HG02943 (cell line): ENCODE data around the gene FNDC1.

ENCODE experiments used
- ATAC-seq: cut with Tn5 transposase; IDR thresholded peaks from one replicate; pipeline ENCODE4 v1.9.1; 2021; ENCODE audit warnings: mild to moderate bottlenecking, low read depth, moderate library complexity; ENCODE audit not compliant: unreplicated experiment

Gene FNDC1

DNA sequence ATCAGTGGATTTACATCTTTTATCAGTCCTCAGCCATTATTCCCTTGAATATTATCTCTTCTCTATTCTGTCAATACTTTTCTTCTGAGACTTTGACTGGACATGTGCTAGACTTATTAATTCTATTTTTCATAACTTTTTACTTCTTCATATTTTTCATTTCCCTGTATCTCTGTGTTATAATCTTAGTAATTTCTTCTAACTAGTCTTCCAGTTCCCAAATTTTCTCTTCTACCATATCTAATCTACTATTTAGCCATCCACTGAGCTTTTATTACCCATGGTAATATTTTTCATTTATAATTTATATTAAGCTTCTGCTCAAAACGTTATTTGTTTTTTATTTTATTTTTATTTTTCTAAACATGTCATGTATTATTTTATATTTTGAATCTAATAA lies 13.1 kb upstream of the FNDC1 start:
- ATAC-seq, result no peak

DNA sequence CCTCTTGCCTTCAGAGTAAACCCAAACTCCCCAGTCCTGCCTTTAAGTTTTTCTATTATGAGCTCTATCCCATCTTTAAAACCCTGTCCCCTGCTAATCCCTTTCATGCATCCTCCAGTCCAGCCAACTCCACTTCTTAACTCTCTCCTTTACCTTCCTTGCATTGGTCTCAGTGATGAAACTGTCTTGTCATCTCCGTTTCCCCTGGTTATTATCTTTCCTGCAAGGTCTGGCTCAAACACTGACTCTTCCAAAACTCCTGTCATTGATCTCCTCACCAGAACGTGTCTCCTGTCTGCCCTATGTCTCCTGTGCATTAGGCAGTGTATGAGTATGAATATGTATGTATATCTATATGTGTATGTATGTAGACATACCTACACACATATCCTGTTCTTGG lies 11.8 kb upstream of the FNDC1 start:
- no peak for ATAC-seq

DNA sequence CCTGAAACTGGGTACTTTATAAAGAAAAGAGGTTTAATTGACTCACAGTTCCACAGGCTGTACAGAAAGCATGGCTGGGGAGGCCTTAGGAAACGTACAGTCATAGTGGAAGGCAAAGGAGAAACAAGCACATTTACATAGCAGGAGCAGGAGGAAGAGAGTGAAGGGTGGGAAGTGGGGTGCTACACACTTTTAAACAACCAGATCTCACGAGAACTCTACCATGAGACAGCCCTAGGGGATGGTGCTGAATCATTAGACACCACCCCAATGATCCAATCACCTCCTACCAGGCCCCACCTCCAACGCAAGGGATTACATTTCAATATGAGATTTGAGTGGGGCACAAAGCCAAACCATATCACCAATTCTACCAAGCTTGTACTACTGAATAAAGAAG lies 7.4 kb upstream of the FNDC1 start:
- ATAC-seq, result no peak

DNA sequence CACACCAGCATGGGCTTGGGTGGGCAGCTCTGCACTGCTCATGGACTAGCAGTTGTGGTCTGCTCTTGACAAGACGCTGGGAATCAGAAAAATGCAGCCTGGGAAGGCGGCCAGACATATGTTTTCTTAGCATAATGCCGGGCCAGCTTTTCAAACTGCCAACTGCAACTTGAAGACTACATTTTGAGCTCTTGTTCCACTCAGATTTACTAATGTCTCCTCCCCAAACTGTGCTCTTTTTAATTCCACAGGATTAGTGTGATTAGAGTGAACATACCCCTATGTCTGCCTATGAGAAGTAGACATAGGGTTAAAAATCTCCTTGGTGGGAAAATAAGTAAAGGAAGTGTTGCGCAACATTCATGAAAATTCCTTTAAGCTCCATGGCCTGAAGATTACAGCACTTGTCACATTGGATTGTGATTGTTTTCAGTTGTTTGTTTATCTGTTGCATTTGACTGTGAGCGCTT lies 5.3 kb upstream of the FNDC1 start:
- no peak for ATAC-seq

DNA sequence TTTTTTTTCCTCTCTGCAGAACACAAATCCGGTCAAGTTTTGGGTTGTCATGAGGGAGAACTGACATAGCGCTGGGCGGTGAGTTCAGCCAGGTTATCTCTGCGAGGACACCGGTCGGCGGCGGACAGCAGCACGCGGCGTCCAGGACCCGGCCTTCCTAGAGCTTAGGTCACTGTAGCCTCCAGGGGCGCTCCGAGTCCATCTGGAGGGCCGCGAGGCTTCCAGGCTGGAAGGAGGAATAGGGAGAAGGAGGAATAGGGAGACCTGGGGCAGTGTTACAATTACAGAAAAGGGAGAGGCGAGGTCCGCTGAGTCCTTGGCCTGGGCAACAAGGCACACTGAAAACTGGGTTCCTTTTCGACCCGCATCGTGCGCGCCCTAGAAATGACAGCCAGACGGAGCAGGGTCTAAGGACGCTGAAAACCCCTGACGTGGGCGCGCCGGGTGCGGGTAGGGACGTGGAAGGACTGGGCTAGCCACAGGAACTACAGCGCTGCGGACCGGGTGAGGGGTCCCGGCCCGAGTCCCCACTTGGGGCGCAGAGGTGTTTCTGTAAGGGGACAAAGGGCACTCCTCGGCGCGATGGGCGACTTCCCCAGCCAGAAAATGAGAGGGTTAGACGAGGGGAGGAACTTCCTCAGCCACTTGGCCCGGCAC lies 536 bp upstream of the FNDC1 start:
- ATAC-seq, result no peak

DNA sequence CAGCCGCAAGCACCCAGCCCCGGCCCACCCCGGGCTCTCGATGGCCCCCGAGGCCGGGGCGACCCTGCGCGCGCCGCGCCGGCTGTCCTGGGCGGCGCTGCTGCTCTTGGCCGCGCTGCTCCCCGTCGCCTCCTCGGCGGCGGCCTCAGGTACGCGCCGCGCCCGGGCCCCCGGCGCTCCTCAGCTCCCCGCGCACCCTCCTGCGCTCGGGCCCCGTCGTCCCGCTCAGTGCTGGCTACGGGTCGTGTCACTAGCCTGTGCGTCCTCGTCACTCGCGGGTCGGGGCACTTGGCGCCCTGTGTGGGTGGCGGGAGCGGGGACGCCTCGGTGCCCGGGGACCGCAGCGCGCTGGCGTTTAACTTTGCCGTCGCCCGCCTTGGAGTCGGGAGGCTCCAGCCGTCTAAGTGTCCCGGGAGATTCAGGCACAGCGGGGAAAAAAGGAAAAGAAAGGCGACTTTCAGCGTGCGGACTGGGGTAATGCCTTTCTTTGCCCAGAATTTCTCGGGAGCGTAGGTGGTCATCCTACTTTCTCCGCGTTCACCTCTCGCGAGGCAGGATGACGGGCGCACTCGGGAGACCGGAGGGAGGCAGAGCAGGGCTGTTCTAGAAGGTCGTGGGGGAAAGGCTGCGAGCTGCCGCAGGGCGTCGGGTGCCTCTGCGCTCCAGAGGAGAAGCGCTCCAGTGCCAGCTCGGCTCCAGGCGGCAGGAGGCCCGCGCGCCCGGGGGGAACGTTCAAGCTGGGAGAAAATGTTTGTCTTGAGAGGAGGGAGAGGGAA lies 545 bp downstream of the FNDC1 start:
- no peak for ATAC-seq

DNA sequence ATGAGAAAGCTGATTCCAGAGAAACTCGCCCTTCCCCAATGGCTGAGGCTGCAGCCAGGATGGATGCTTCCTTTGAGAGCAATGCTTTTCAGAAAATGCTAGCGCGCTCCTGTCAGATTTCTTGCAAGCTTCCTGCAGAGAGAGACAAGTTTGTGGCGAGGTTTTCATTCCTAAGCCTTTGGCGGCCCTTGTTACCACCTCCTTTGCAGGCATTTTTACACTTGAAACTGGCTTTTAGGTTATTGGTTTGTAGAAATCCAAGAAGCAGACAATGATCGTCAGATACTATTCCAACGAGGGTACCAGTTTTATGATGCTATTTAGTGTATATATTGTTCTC lies 1.1 kb downstream of the FNDC1 start:
- no peak for ATAC-seq

DNA sequence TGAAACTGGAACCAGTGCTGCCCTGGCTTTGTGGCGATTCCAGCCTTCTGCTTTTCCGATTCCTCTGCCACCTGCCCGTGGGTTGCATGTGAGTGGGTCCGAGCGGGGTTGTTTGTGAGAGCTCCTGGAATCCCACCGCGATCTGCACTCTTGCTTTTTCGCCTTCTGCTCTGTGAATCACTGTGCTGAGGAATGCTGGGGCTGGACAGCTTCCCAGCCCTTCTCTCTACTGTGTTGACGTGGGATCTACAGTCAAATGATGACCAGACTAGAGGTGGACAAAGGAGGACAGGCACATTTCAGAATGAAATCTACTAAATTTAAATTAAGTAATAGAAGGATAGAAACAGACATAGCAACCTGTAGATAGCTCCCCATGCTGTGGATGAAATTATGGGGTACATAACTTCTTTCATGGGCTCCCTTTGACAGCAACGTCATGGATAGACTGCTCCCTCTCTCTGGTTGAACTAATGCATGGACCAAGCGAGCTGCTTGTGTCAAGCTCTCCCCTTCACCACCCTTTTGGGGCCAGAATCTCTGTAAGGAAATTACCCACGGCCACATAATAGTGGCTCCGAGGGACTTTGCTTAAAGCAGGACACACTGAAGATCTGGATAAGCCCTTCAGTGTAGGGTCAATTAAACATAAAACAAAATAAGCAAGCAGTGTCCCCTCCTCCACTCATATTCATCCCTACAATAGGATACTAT lies 2.0 kb downstream of the FNDC1 start:
- no peak for ATAC-seq

DNA sequence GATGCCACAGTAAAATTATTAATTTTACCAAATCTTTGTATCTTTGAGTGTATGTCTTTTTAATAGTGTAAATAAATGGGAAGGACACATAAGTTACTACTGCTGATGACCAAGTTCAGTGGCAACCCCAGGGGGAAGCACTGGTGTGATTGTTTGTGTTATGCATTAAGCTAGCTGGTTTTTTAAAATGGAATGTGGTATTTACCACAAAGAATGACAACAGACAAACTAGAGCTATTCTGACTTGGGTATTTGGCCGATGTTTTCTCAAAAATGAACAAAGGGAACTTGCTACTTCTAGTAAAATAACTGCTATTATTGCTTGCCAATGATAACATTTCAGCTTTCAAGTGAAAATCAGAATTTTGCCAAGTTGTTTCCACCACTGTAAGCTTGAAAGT lies 2.9 kb downstream of the FNDC1 start:
- no peak for ATAC-seq

DNA sequence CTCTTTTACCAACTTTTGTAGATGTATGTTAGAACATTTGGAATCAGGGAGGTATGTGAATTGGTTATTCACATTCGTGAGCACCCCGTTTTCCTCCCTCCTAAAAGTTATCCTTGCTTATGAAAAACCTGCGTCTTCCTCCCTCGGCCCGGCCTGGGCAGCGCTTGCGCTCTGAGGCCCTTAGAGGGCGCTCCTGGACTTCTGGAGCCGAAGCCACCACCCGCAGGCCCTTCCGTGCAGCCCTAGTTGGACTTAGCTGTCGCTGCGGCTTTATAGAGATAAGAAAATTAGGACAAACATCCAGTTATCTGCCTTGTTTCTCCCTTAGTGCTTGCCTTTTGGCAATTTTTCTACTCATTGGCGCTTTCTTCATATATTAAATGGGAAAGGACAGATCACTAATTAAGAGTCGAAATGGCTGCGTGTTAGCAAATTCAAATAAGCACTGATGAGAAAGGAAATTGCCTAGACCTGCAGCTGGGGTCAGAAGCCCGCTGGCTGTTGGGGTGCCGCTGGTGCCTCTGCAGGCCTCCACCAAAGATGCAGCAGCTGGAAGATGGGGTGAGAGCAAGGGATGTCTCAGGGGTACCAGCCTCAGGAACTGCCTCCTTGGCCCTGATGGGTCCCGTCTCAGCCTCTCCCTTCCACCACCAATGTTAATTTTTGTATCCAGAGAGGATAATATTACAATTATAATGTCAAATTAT lies 5.2 kb downstream of the FNDC1 start:
- ATAC-seq, result no peak

DNA sequence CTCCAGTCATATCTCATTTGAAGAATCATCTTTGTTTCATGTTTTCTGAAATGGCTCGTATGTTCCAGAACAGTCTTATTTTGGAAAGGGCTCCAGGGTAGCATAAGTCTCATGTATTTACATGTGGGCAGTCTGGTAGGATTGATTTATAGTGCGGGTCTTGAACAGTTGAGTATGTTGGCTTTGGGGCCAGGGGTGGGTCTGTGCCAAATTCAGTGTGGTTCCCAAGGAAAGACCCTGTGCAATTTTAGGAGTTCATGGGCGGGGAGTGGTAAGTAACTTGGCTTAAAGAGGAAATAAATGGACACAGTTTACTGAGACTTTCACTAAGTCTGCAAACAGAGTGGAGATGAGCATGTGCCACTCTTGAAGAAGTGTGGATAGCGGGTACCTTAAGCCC lies 7.7 kb downstream of the FNDC1 start:
- ATAC-seq, result no peak

DNA sequence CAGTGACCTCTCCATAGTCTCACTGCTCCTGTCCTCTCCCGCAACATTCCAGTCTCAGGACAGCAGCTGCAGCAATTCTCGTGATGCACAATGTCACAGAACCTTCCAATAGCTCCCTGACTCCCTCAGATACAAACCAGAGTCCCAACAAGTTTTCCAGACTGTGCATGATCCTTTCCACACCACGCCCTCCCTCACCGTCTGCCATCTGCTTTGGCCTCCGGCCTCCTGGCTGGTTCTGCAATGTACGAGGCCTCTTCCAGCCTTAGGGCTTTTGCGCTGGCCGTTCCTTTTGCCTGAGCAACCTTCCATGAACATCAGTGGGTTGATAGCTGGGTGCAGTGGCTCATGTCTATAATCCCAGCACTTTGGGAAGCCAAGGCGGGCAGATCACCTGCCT lies 9.6 kb downstream of the FNDC1 start:
- no peak for ATAC-seq

DNA sequence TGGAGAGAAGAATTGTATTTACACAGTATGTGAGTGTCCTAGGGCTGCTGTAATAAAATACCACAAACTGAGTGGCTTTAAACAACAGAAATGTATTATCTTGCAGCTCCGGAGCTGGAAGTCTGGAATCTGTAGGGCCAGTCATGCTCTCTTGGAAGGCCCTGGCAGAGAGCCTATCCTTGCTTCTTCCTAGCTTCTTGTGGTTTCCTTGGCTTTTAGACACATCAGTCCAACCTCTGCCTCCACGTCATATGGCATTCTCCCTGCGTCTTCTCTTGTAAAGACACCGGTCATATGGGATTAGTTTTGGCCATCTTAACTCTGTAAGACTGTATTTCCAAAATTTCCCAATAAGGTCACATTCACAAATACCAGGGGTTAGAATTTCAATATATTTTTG lies 10.8 kb downstream of the FNDC1 start:
- no peak for ATAC-seq

DNA sequence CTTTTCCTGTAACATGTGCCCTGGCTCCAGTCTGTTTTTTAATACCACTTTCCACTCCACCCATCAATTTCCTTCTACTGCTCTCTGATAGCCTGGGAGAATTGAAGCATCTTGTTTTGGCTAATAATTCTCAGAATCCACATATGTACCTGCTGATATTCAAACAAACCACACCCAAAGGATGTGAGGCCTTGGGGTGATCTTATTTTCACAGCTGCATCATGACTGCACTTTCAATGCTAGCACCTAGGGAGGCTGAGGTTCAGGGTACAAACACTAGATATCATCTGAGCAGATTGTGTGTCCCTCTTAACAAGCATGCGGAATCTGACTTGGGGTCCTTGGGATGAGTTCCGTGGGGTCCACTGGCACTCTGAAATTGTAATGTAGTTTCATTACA lies 12.7 kb downstream of the FNDC1 start:
- no peak for ATAC-seq

DNA sequence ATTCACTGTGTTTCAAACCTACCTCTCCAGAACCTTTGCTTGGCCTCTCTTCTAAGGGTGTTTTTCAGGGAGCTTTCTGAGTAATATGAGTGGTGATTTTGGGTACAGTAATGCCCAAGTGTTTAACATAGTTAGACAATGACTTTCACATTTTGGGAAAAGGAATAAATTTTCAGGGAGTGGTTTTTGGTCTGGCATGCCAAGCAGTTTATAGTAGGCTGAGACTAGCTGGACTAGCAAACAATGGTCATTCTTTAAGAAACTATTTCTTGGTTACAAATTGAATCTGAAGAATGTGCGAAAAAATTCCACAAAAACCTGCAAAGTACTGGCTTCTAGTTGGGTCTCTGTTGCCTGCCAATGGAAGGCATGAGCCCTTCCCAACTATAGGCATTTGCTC lies 15.4 kb downstream of the FNDC1 start:
- ATAC-seq, result no peak

DNA sequence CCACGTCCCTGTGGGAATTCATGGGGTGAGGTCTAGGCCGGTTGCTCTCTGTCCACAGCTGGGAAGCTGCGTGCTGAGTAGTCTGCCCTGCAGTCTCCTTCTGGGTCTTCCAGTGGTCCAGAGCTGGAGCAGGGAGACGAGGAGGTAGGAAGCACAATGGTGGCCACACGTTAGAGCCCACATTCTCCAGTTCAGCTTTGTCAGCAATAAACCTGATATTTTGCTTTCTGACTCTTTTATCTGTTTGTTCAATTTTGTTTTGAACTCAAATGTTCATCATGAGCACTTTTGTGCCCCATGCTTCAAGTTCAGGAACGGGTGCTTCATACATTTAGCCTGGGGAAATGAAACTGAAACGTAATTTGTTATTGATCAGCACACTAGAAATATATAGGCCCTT lies 21.3 kb downstream of the FNDC1 start:
- ATAC-seq, result no peak

DNA sequence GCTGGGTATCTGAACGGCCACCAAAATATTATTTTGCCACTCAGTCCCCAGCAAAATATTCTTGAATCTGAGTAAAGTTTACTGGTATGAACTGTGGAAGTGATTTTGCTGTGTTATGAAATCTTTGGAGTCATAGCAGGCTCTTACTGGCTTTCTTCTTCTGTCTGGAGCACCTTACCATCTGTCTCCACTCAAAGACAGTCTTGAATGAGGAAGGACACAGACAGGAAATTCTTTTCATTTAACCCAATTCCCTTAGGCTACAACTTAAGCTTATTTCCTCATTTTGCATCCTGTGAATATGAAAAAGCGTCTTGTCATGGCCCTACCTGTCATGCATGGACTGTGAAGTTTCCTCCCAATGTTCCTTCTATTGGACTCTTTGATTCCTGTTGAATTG lies 24.7 kb downstream of the FNDC1 start:
- ATAC-seq, result no peak

DNA sequence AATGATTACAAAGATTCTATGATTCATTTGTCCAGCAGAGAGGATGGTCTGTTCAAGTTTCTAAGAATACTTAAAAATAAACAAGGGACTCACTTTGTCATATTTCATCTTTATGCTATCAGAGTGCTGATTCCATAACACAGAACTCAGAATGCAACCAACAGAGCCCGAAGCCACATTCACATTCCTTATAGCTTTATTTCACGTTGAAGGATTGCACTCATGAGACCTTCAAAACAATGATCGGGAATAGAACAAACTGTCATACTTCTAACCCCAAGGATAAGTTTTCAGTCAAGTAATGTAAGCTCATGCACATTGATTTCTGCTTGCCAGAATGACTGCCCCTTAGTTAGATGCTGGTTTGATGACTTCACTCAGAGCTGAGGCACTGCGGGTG lies 25.2 kb downstream of the FNDC1 start:
- ATAC-seq, result no peak

DNA sequence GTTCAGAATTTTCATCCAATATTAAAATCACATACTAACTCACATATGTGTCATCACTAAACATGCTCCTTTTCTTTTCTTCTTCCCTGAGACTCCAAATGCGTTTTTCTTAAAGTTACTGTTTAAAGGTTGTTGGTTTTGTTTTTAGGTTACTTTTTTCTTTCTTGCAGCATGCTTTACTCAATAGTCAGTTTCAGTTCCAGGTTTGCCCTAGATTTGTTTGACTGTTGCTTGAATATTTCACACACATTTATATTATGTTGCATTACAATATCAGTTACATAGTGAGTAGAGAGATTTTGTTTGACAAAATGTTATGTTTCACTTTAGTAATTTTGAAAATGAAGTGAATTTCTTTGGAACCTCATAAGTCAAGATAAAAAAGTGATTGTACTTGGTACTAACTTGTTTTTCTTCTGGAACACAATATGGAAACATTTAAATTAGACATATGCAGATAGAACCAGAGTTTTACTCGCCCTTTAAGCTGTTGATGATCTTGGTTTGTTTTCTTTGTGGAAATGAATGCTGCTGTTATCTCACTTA lies 27.3 kb downstream of the FNDC1 start:
- no peak for ATAC-seq

DNA sequence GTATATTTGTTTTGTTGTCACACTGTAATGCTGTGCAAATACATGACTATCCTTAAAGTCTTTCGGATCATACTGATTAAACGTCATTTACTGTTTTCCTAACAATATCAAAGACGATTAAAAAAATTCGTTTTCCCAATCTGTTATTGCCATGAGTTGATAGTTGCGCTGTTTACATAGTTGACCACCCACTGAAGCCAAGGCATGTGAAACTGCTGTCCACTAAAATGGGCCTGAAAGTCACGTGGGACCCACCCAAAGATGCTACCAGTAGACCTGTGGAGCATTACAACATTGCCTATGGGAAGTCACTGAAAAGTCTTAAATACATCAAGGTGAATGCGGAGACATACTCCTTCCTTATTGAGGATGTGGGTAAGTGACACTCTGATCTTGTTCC lies 28.1 kb downstream of the FNDC1 start:
- ATAC-seq, result no peak

DNA sequence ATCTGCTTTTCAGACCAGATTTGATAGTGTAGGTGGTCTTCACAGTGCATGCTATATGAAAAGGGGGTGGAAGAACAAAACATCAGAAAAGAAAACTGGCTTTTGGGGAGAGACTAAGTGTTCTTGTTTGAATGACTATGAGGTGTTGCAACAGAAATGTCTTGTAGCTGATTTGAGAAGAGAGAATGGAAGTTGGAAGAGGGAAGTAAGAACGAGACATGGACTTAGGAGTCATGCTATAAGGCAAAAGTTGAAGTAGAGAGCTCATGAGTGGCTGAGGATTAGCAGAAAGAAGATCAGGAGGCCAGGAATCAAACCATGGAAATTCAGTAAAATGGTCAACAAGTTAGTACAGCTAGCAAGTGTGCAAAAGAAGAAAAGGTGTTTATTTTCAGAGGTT lies 32.1 kb downstream of the FNDC1 start:
- no peak for ATAC-seq
